ENCODE results near the gene TENT4B. TPM values are rescaled to one million over a fixed set of nuclear protein-coding genes. Genes with fewer than 3 reads are reported as not detected.

The TENT4B gene
- total RNA-seq, 4 donors from 2014 or later, result 10.7 to 15.6 (median 13.2) TPM

DNA sequence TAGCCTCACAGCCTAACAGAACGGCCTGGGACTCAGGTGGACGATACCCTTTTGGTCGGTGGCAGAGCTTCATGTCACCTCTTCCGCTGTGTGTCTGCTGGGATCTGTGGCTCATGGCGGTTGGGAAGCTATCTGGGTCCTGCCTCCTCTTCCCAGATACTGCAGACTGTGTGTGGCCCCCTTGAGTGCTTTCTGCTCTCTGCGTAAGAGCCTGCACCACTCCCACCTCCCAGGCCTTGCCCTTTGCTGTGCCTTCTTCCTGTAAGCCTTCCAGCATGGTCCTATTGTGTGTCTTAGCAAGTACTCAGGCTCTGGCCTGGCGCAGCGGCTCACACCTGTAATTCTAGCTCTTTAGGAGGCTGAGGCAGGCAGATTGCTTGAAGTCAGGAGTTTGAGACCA, 95.7 kb downstream of the TENT4B start:
- ATAC-seq (ENCODE audit: low FRiP score) (no peak), DNase-seq (ENCODE audit: low spot score) (no peak)
- TF ChIP-seq, protein P1, sequence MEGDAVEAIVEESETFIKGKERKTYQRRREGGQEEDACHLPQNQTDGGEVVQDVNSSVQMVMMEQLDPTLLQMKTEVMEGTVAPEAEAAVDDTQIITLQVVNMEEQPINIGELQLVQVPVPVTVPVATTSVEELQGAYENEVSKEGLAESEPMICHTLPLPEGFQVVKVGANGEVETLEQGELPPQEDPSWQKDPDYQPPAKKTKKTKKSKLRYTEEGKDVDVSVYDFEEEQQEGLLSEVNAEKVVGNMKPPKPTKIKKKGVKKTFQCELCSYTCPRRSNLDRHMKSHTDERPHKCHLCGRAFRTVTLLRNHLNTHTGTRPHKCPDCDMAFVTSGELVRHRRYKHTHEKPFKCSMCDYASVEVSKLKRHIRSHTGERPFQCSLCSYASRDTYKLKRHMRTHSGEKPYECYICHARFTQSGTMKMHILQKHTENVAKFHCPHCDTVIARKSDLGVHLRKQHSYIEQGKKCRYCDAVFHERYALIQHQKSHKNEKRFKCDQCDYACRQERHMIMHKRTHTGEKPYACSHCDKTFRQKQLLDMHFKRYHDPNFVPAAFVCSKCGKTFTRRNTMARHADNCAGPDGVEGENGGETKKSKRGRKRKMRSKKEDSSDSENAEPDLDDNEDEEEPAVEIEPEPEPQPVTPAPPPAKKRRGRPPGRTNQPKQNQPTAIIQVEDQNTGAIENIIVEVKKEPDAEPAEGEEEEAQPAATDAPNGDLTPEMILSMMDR (IDR thresholded peaks at IDR 0.05), result no peak

DNA sequence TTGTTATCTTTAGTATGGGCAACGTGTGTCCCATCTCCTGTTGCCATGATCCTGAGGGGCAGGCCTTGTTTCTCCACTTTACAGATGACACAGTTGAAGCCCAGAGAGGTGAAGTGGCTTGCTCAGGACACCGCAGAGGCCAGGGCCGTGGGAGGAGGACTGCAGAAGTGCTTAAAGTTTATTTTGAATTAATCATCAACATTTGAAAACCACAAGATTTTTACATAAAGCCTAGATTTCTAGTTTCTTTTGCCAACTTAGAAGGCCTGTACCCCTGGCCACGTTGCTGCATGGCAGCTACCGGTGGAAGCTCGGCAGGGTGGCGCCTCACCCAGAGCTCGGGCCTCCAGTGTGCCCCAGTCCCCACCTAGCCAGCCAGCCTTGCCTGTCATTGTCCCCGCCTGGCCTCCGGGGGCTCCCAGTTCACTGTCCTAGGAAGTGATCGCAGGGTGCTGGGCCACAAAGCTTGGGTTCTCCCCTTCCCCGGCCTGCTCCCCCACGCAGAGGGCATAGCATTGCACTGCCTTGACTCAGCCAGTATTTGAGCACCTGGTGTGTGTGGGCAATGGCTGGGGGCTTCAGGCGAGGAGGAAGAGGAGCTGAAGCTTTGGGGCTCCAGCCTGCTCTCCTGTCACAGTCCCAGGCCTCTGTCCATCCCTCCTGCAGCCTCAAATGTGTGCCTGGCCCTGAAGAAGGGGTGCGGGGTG, 98.4 kb downstream of the TENT4B start:
- TF ChIP-seq, protein P1 (IDR thresholded peaks at IDR 0.05), result no peak
- DNase-seq (ENCODE audit: low spot score) (no peak), ATAC-seq (ENCODE audit: low FRiP score) (no peak)

DNA sequence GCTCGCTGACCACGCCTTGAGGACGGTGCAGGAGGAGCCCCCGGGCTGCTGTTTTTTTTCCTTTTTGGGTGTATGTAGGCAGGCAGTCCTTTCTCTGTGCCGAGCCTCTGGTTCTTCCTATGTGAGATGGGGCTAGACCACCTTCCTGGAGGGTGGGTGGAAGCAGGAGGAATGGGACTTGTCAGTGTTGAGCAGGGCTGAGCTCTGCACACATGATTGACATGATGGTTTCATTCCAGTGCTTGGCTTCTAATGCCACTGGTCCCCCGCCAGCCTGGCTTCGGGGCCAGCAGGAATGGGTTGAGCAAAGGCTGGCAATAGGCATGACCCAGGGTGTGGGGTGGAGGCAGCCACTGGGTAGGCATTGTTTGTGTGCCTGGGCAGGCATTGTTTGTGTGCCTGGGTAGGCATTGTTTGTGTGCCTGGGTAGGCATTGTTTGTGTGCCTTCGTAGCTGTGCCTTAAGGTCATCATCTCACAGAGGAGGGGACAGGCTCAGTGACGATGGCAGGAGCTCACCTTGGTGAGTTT, 99.0 kb downstream of the TENT4B start:
- DNase-seq (ENCODE audit: low spot score) (no peak), ATAC-seq (ENCODE audit: low FRiP score) (no peak)
- TF ChIP-seq, protein P1 (IDR thresholded peaks at IDR 0.05), result no peak

DNA sequence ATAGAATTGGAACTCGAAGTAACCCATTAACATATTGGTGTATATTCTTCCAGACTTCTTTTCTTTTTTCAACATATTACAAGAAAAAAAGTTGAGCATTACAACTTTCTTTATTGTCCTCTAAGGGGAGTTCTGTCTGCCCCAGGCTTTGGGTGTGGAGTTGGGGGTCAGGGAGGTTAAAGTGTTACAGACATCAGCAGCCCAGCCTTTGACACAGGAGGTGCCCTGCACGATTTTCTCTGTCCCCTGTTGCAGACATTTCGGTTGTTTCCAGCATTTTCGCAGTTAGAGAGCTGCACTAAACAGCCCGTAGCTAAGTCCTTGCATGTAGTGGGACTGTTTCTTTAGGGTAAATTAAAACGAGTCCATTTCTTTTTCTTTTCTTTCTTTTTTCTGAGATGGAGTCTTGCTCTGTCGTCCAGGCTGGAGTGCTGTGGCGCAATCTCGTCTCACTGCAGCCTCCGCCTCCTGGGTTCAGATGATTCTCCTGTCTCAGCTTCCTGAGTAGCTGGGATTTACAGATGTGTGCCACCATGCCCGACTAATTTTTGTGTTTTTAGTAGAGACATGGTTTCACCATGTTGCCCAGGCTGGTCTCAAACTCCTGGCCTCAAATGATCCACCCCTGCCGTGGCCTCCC, 99.9 kb downstream of the TENT4B start:
- no peak for DNase-seq (ENCODE audit: low spot score)

DNA sequence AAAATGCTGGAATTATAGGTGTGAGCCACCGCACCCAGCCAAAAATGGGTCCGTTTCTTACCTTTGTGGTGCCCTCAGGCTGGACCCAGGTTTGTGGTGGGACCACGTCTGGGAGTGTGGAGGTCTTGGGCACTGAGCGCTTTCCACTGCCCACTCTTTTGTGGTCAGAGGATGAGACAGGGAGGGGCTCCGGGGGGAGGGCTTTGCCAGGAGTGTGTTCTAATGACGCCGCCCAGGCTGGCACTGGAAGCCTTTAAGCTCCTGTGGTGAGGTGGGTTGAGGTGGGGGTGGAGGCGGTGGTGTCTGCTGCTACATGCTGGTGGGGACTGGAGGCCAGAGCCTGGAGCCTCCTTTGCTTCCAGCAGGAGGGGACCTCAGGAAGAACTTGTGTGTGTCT, 100.4 kb downstream of the TENT4B start:
- ATAC-seq (ENCODE audit: low FRiP score), result no peak
- DNase-seq (ENCODE audit: low spot score), result no peak
- TF ChIP-seq, protein P1 (IDR thresholded peaks at IDR 0.05), result no peak

More for the DNA sequence above, 99.9 kb downstream of the TENT4B start:
- no peak for ATAC-seq (ENCODE audit: low FRiP score)
- TF ChIP-seq, protein P1 (IDR thresholded peaks at IDR 0.05), result no peak

DNA sequence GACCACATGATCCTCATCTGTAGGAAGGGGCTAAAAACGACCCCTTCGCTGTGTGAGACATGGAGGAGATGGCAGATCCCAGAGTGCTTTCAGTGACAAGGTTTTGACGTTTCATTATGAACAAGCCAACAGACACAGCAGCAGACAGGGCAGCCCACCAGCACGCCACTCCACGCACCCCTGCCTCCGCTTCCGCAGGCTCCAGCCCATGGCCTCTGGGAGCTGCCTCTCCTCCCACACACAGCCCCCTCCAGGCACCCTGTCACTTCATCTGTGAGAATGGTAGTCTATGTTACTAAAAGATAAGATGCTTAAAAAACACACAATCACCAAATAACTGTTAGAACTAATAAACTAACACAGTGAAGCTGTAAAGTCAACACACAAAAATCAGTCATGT, 101.0 kb downstream of the TENT4B start:
- TF ChIP-seq, protein P1 (IDR thresholded peaks at IDR 0.05), result no peak
- DNase-seq (ENCODE audit: low spot score), result no peak

More for the DNA sequence above, 101.0 kb downstream of the TENT4B start:
- no peak for ATAC-seq (ENCODE audit: low FRiP score)

All from omental fat pad (tissue), 4 donors.